HepG2 (cell line): ENCODE results near the gene TSPAN9. TPM values are rescaled to one million over a fixed set of nuclear protein-coding genes. Genes with fewer than 3 reads are reported as not detected.

Experiments
- ATAC-seq: fragments of 200-7000 bp; cut with Tn5 transposase; 3 replicates; pipeline ENCODE4 v1.9.1; 2020; ENCODE audit warnings: mild to moderate bottlenecking, moderate library complexity
- BruUV-seq: library from RNA; stranded (reverse); fragments of 400-500 nt; replicated peaks from 2 replicates; lab custom pipeline; 2021; lab: Mats Ljungman, UMichigan
- CTCF ChIA-PET: fragments of 300-600 bp; formaldehyde crosslinking; extraction: SDS; loops from one replicate; lab custom pipeline; 2021; ENCODE audit warnings: low total read pairs, inconsistent platforms, low intra/inter-chr PET ratio; lab: Yijun Ruan, JAX
- POLR2A ChIA-PET: fragments of 350-600 bp; sonication (Branson Sonifier 250); formaldehyde crosslinking; loops from one replicate; lab custom pipeline; 2020; ENCODE audit warnings: antibody characterized with exemption, inconsistent platforms; lab: Yijun Ruan, JAX
- DNase-seq: peaks from one replicate; pipeline ENCODE4 v3.0.0-alpha.2; 2015; ENCODE audit warnings: low spot score
- FAIRE-seq: peaks from 3 replicates; lab custom pipeline; 2011; peaks lifted over from hg19 to GRCh38; lab: Jason Lieb, UNC
- H2AFZ ChIP-seq: one replicate; pipeline ENCODE4 v1.6.1; 2011; ENCODE audit warnings: low read length, inconsistent platforms
- H3K27ac ChIP-seq: fragments of 300-600 bp; 3 replicates; pipeline ENCODE4 v1.8.0; 2011; ENCODE audit warnings: mixed run types, mild to moderate bottlenecking, mixed read lengths, low read length, inconsistent platforms; ENCODE audit not compliant: insufficient read depth; ENCODE audit errors: extremely low read length
- H3K27me3 ChIP-seq, 2 experiments: fragments of 200-600 bp in 1 of 2; 2 replicates in 1 of 2; 3 replicates in 1 of 2; pipeline versions ENCODE4 v1.6.0 to v1.8.0; 2011; ENCODE audit warnings: low read length in 2 of 2, mild to moderate bottlenecking in 2 of 2, moderate library complexity in 2 of 2, inconsistent platforms in 1 of 2; ENCODE audit not compliant: insufficient read depth in 2 of 2, control insufficient read depth in 1 of 2
- H3K36me3 ChIP-seq, 2 experiments: fragments of 200-600 bp in 1 of 2; replicated peaks in 1 of 2; 2 replicates in 1 of 2; 3 replicates in 1 of 2; pipeline versions ENCODE4 v1.5.1 to v1.8.0; 2011; ENCODE audit warnings: low read length in 2 of 2, inconsistent platforms in 1 of 2; ENCODE audit not compliant: insufficient read depth in 2 of 2, control insufficient read depth in 1 of 2
- H3K4me1 ChIP-seq: 2 replicates; pipeline ENCODE4 v1.5.1; 2012; ENCODE audit warnings: low read length, inconsistent platforms; ENCODE audit not compliant: insufficient read depth
- H3K4me2 ChIP-seq: 2 replicates; pipeline ENCODE4 v1.6.0; 2011; ENCODE audit warnings: low read depth, low read length, inconsistent platforms
- H3K4me3 ChIP-seq, 3 experiments: fragments of 200-600 bp in 1 of 3; sonication (generic), shearing (Covaris generic) in 1 of 3; replicated peaks in 1 of 3; 2 replicates each; pipeline ENCODE4 v1.5.1; 2011 to 2016; ENCODE audit warnings: low read length in 3 of 3, inconsistent platforms in 2 of 3, low read depth in 2 of 3, mild to moderate bottlenecking in 2 of 3, control low read depth in 1 of 3, mixed read lengths in 1 of 3; ENCODE audit not compliant: insufficient read depth in 1 of 3
- H3K79me2 ChIP-seq: one replicate; pipeline ENCODE4 v1.6.1; 2011; ENCODE audit warnings: low read length, inconsistent platforms; ENCODE audit not compliant: insufficient read depth
- H3K9ac ChIP-seq: 2 replicates; pipeline ENCODE4 v1.6.0; 2011; ENCODE audit warnings: mild to moderate bottlenecking, low read depth, low read length, inconsistent platforms; ENCODE audit not compliant: insufficient read depth
- H3K9me3 ChIP-seq: 2 replicates; pipeline ENCODE4 v1.5.1; 2012; ENCODE audit warnings: mild to moderate bottlenecking, low read length
- H4K20me1 ChIP-seq: 2 replicates; pipeline ENCODE4 v1.6.0; 2011; ENCODE audit warnings: inconsistent platforms, mild to moderate bottlenecking, low read length, moderate library complexity; ENCODE audit not compliant: insufficient read depth
- FOSL2 ChIP-seq: sonication (generic); formaldehyde crosslinking; IDR thresholded peaks from 2 replicates; pipeline ENCODE4 v1.4.0; 2020; ENCODE audit warnings: missing genetic modification reagents
- HMGA1 ChIP-seq: sonication (generic); formaldehyde crosslinking; conservative IDR thresholded peaks from 2 replicates; pipeline ENCODE4 v1.4.0; 2020; ENCODE audit warnings: missing genetic modification reagents
- KDM5A ChIP-seq: fragments of 200-600 bp; sonication (generic); IDR thresholded peaks from 2 replicates; pipeline ENCODE4 v1.7.0; 2018; ENCODE audit warnings: antibody characterized with exemption, mild to moderate bottlenecking, low read length, borderline replicate concordance
- MED1 ChIP-seq: sonication (generic); formaldehyde crosslinking; IDR thresholded peaks from 2 replicates; pipeline ENCODE4 v1.4.0; 2020; ENCODE audit warnings: missing genetic modification reagents
- NFE2L2 ChIP-seq: fragments of 150-350 bp; IDR thresholded peaks from 2 replicates; pipeline ENCODE4 v1.6.1; 2014; ENCODE audit warnings: low read length
- POGZ ChIP-seq: sonication (generic); formaldehyde crosslinking; IDR thresholded peaks from 2 replicates; pipeline ENCODE4 v1.4.0; 2020; ENCODE audit warnings: mild to moderate bottlenecking, missing genetic modification reagents
- POLR2AphosphoS5 ChIP-seq: IDR thresholded peaks from 2 replicates; pipeline ENCODE4 v1.6.1; 2012; ENCODE audit warnings: low read depth, low read length
- RBM22 ChIP-seq: fragments of 200-400 bp; formaldehyde crosslinking; optimal IDR thresholded peaks from 2 replicates; pipeline ENCODE3; 2017; ENCODE audit warnings: mild to moderate bottlenecking, low read length, moderate library complexity
- SALL1 ChIP-seq: sonication (generic); formaldehyde crosslinking; IDR thresholded peaks from 2 replicates; pipeline ENCODE4 v1.8.0; 2022; ENCODE audit warnings: mild to moderate bottlenecking, missing genetic modification reagents
- SALL2 ChIP-seq: sonication (generic); formaldehyde crosslinking; IDR thresholded peaks from 2 replicates; pipeline ENCODE4 v1.8.1; 2023; ENCODE audit warnings: mild to moderate bottlenecking, missing genetic modification reagents, inconsistent platforms
- ZMYM3 ChIP-seq: sonication (generic); formaldehyde crosslinking; IDR thresholded peaks from 2 replicates; pipeline ENCODE4 v1.5.1; 2020; ENCODE audit warnings: mild to moderate bottlenecking, missing genetic modification reagents
- ZNF235 ChIP-seq: sonication (generic); formaldehyde crosslinking; IDR thresholded peaks from 2 replicates; pipeline ENCODE4 v1.8.1; 2023; ENCODE audit warnings: mild to moderate bottlenecking, missing genetic modification reagents, borderline replicate concordance
- ZNF24 ChIP-seq: fragments of 450-650 bp; IDR thresholded peaks from 2 replicates; pipeline ENCODE4 v1.6.1; 2017; ENCODE audit warnings: antibody characterized with exemption, mild to moderate bottlenecking
- ZNF333 ChIP-seq: sonication (generic); formaldehyde crosslinking; IDR thresholded peaks from 2 replicates; pipeline ENCODE4 v1.4.0; 2020; ENCODE audit warnings: mild to moderate bottlenecking, missing genetic modification reagents, borderline replicate concordance
- ZNF780A ChIP-seq: sonication (generic); formaldehyde crosslinking; IDR thresholded peaks from 2 replicates; pipeline ENCODE4 v1.8.0; 2022; ENCODE audit warnings: mild to moderate bottlenecking, missing genetic modification reagents, moderate library complexity
- WGBS: methylation state at CpG from one replicate; pipeline ENCODE4 v1.1.6; 2017; ENCODE audit warnings: low lambda C conversion rate; 5-methylcytosine and 5-hydroxymethylcytosine counted together
- in situ Hi-C: cut with HindIII; loops from 2 replicates; pipeline ENCODE4 v1.10.0; 2017; ENCODE audit warnings: low pct_unique_long_range_greater_than_20kb; ENCODE audit not compliant: extremely low pct_ligation_motif_present
- intact Hi-C: fragments of 100-400 bp; cut with micrococcal nuclease; formaldehyde crosslinking; loops from one replicate; pipeline ENCODE4 v1.10.0; 2022; ENCODE audit not compliant: unreplicated experiment
- polyA plus RNA-seq, 8 experiments: library from polyadenylated mRNA; depleted of rRNA in 3 of 8; stranded (reverse) in 7 of 8; unstranded in 1 of 8; fragments of >200 nt; fragmentation: Illumina TruSeq in 4 of 8; extraction: Trizol in 4 of 8; gene quantifications; 2 replicates each; pipeline versions ENCODE4 v1.2.1 to v1.2.3, GENCODE V29; 2011 to 2016; ENCODE audit warnings: low read depth in 4 of 8, missing spikeins in 1 of 8, mixed read lengths in 1 of 8; ENCODE audit not compliant: insufficient read depth in 1 of 8
- total RNA-seq, 5 experiments: library from RNA; depleted of rRNA; stranded (reverse); fragments of >200 nt; fragmentation: Illumina TruSeq; extraction: Trizol; gene quantifications; 2 replicates each; pipeline ENCODE4 v1.2.3, GENCODE V29; 2016; ENCODE audit warnings: low read depth in 1 of 5
- TF ChIP-seq, protein P1 (sequence below): sonication (generic); formaldehyde crosslinking; IDR thresholded peaks from 2 replicates; pipeline ENCODE4 v1.5.1; 2020; ENCODE audit warnings: mild to moderate bottlenecking, missing genetic modification reagents, moderate library complexity
- TF ChIP-seq, protein P2 (sequence below): sonication (generic); IDR thresholded peaks from 2 replicates; pipeline ENCODE4 v1.6.1; 2016; ENCODE audit warnings: low read depth, borderline replicate concordance
- TF ChIP-seq, protein P3 (sequence below): sonication (generic); formaldehyde crosslinking; IDR thresholded peaks from 2 replicates; pipeline ENCODE4 v1.9.0; 2021; ENCODE audit warnings: missing genetic modification reagents, mild to moderate bottlenecking, borderline replicate concordance
- TF ChIP-seq, protein P4 (sequence below): sonication (generic); formaldehyde crosslinking; IDR thresholded peaks from 2 replicates; pipeline ENCODE4 v1.4.0; 2020; ENCODE audit warnings: mild to moderate bottlenecking, missing genetic modification reagents

Gene TSPAN9
- total and polyA plus RNA-seq, 2 of the 13 experiments (the other 11 are each of a cell fraction or from before 2014, with no cell fraction given): 18.1 to 42.3 TPM

DNA sequence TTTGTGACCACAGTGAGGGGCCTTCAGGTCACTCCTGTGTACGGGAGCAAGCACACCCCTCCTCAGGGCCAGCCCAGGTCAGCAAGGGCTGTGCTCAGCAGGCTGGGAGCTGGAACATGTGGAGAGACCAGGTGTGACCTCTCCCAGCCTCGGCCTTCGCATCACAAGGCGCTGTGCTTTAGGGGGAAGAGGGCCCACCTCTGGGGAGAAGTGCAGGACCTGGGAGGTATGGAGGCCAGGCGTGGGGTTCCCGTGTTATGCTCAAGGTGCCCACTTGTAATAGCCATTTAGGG lies 219.2 kb downstream of the TSPAN9 start (continued):
- TF ChIP-seq SALL2 (CRISPR knock-in tag): no peak
- no peak for TF ChIP-seq POGZ (CRISPR knock-in tag)
- TF ChIP-seq ZNF24: no peak
- TF ChIP-seq, protein P1, sequence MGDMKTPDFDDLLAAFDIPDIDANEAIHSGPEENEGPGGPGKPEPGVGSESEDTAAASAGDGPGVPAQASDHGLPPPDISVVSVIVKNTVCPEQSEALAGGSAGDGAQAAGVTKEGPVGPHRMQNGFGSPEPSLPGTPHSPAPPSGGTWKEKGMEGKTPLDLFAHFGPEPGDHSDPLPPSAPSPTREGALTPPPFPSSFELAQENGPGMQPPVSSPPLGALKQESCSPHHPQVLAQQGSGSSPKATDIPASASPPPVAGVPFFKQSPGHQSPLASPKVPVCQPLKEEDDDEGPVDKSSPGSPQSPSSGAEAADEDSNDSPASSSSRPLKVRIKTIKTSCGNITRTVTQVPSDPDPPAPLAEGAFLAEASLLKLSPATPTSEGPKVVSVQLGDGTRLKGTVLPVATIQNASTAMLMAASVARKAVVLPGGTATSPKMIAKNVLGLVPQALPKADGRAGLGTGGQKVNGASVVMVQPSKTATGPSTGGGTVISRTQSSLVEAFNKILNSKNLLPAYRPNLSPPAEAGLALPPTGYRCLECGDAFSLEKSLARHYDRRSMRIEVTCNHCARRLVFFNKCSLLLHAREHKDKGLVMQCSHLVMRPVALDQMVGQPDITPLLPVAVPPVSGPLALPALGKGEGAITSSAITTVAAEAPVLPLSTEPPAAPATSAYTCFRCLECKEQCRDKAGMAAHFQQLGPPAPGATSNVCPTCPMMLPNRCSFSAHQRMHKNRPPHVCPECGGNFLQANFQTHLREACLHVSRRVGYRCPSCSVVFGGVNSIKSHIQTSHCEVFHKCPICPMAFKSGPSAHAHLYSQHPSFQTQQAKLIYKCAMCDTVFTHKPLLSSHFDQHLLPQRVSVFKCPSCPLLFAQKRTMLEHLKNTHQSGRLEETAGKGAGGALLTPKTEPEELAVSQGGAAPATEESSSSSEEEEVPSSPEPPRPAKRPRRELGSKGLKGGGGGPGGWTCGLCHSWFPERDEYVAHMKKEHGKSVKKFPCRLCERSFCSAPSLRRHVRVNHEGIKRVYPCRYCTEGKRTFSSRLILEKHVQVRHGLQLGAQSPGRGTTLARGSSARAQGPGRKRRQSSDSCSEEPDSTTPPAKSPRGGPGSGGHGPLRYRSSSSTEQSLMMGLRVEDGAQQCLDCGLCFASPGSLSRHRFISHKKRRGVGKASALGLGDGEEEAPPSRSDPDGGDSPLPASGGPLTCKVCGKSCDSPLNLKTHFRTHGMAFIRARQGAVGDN (CRISPR knock-in tag): no peak

DNA sequence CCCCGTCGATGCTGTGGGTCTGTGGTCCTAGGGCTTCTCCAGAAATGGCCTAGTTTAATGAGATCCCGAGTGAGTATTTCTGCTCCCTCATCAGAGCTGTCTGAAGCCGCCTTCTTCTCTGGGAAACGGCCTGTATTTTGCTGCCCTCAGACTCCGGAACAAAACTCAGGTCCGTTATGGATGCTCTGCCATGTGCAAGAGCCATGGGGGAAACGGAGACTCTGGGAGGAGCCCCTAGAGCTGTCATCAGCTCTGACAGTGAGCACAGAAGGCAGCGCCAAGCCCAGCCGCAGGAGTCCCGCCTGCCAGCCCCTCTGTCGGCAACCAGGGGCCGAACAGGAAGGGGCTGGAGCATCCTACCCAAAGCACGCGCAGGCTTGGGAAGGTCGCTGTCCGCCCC lies 221.4 kb downstream of the TSPAN9 start:
- in situ Hi-C loops: loop anchor here (10.0 kb wide), 2 partner anchors 476 to 506 kb away; no protein-coding TSS in a partner anchor
- FAIRE-seq (no peak), ATAC-seq (no peak), DNase-seq (no peak)
- POLR2A ChIA-PET: no interaction called here
- WGBS: 33% methylated on average over 7 of the region's 17 CpGs
- Histone ChIP-seq H3K27me3 (peaks cover 2 to 48% of the 10 kb centered on the region in 2 experiments; a peak in 4 of 5 replicates), H3K36me3 (no peaks in the 10 kb centered on the region), H4K20me1 (no peaks in the 10 kb centered on the region; the same call in 1 of the 2 replicates), H3K9me3 (no peaks in the 10 kb centered on the region), H3K27ac (no peak overlapping the region), H2AFZ (no peak overlapping the region), H3K79me2 (no peaks in the 10 kb centered on the region), H3K4me2 (no peak overlapping the region), H3K9ac (no peak overlapping the region), H3K4me3 (no peak overlapping the region), H3K4me1 (peaks cover 14% of the 10 kb centered on the region)
- intact Hi-C loops: no loop called here
- CTCF ChIA-PET: interaction anchor here (2.6 kb wide), 1 partner anchor 505 kb away, joined by 27 read pairs; no protein-coding TSS in a partner anchor
- BruUV-seq: no TSS peak
- no peak for TF ChIP-seq FOSL2
- TF ChIP-seq, protein P2, sequence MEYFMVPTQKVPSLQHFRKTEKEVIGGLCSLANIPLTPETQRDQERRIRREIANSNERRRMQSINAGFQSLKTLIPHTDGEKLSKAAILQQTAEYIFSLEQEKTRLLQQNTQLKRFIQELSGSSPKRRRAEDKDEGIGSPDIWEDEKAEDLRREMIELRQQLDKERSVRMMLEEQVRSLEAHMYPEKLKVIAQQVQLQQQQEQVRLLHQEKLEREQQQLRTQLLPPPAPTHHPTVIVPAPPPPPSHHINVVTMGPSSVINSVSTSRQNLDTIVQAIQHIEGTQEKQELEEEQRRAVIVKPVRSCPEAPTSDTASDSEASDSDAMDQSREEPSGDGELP: no peak
- no peak for TF ChIP-seq KDM5A
- no peak for TF ChIP-seq ZMYM3 (CRISPR knock-in tag)
- no peak for TF ChIP-seq MED1
- TF ChIP-seq, protein P3, sequence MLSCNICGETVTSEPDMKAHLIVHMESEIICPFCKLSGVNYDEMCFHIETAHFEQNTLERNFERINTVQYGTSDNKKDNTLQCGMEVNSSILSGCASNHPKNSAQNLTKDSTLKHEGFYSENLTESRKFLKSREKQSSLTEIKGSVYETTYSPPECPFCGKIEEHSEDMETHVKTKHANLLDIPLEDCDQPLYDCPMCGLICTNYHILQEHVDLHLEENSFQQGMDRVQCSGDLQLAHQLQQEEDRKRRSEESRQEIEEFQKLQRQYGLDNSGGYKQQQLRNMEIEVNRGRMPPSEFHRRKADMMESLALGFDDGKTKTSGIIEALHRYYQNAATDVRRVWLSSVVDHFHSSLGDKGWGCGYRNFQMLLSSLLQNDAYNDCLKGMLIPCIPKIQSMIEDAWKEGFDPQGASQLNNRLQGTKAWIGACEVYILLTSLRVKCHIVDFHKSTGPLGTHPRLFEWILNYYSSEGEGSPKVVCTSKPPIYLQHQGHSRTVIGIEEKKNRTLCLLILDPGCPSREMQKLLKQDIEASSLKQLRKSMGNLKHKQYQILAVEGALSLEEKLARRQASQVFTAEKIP (CRISPR knock-in tag): no peak
- no peak for TF ChIP-seq SALL1 (CRISPR knock-in tag)
- no peak for TF ChIP-seq RBM22
- TF ChIP-seq ZNF780A: no peak
- TF ChIP-seq ZNF235 (CRISPR knock-in tag): no peak
- TF ChIP-seq NFE2L2: no peak
- no peak for TF ChIP-seq ZNF333 (CRISPR knock-in tag)
- TF ChIP-seq HMGA1 (CRISPR knock-in tag): no peak
- TF ChIP-seq, protein P4, sequence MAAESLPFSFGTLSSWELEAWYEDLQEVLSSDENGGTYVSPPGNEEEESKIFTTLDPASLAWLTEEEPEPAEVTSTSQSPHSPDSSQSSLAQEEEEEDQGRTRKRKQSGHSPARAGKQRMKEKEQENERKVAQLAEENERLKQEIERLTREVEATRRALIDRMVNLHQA (CRISPR knock-in tag): no peak
- TF ChIP-seq POLR2AphosphoS5: no peak
